Occipital lobe (tissue), 3 donors: ENCODE results near the gene CARD6. TPM values are rescaled to one million over a fixed set of nuclear protein-coding genes. Genes with fewer than 3 reads are reported as not detected.
"Not testable (repeated sequence)": the region's sequence is repeated elsewhere in the genome, so short reads cannot be mapped to it uniquely, and the experiment has no call there.

ENCODE experiments used
- DNase-seq: peaks from one replicate; lab custom pipeline; 2025; lab: John Stamatoyannopoulos, UW
- small RNA-seq: library from RNA; depleted of rRNA; stranded (forward); fragments of <200 nt; gene quantifications from one replicate; pipeline ENCODE3, GENCODE V24; 2014
- total RNA-seq: library from RNA; depleted of rRNA; stranded (reverse); fragments of >200 nt; gene quantifications from one replicate; pipeline ENCODE4 v1.2.3, GENCODE V29; 2014

Gene CARD6
- total RNA-seq, 1 donor from 2014 or later = 1.6 TPM

DNA sequence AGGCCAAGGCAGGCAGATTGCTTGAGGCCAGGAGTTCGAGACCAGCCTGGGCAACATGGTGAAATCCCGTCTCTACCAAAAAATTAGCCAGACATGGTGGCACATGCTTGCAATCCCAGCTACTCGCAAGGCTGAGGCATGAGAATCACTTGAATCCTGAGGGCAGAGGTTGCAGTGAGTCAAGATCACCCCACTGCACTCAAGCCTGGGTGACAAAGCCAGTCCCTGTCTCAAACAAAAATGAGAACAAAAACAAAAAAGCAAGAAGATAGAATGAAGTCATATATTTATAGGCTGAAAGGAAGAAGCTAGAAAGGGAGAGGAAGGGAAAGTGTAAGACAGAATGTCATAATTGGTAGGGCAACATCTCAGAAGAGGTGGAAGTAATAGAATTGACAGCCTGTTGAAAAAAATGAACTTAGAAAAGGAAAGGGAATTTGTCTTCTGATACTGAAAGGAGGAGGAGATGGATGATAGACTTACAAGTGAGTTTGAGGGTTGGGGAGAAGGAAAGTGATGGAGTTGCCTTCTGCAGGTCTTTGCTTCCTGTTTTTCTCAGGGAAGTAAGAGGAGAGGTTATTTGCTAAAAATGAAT, 32.2 kb downstream of the CARD6 start:
- no peak for DNase-seq

DNA sequence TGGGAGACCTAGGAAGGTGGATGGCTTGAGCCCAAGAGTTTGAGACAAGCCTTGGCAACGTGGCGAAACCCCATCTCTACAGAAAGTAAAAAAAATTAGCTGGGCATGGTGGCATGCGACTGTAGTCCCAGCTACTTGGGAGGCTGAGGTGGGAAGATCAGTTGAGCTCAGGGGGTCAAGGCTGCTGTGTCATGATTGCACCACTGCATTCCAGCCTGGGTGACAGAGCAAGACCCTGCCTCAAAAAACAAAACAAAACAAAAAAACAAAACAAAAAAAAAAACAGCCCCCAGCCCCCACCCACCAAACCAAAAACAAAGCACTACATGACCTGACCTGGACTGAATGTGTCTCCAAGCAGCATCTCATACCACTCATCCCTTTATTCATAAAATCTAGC, 34.8 kb downstream of the CARD6 start:
- no peak for DNase-seq

DNA sequence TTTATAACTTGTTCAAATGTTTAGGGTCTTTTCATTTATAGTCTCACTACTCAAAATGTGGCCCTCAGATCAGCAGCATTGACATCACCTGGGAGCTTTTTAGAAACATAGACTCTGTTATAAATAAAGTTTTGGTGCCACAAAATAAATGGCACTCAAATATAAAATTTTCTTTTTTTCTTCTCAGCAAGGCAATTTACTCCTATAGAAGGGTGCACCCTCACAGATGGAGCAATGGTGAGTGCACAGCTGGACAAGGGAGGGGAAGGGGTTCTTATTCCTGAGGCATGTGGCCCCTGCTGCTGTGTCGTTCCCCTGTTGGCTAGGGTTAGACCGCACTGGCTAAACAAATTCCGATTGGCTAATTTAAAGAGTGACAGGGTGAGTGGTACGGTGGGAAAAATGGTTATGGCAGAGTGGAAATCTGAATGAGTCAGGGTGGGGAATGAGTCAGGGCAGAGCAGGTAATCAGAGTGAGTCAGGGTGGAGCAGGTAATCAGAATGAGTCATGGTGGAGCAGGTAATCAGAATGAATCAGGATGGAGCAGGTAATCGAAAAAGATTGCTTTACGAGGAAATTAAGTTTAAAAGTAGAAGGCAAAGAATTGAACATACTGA, 36.3 kb downstream of the CARD6 start:
- no peak for DNase-seq

DNA sequence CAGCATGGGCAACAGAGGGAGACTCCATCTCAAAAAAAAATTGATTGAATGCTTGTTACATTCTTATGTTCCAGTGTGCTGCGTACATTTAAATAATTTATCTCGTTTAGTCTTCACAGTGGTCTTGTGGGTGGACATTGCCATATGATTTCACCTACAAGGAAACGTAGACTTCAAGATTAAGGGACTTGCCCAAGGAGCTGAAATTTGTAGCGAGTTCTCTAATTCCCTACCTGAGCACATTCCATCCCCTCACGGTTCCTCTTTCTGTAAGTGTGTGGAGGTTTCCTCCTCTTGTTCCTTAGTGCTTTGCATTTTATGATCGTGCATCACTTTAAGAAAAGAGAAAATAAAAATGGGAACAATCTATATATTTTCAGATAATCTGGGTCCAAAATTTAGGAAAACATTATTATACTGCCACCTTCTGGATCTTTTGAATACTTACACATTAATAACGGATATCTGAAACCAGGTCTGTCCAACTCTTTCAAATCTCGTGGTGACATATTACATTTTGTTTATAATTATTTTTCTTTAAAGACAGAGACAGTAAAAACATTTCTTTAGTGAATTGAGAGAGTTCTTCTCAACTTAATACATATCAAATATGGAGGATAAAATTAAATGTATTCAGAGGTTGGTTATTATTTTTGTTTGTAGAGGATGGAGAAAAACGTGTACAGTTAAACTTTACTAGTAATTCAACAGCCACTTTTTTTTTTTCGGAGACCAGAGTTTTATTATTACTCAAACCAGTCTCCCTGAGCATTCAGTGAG, 38.2 kb downstream of the CARD6 start:
- DNase-seq = no peak

DNA sequence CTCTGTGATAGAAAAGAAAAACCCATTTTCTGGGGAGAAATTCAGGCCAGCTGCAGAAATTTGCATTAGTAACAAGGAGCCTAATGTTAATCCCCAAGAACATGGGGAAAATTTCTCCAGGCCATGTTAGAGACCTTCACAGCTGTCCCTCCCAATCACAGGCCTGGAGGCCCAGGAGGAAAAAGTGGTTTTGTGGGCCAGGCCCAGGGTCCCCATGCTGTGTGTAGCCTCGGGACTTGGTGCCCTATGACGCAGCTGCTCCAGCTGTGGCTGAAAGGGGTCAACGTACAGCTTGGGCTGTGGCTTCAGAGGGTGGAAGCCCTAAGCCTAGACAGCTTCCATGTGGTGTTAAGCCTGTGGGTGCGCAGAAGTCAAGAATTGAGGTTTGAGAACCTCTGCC, 41.1 kb downstream of the CARD6 start:
- no peak for DNase-seq

DNA sequence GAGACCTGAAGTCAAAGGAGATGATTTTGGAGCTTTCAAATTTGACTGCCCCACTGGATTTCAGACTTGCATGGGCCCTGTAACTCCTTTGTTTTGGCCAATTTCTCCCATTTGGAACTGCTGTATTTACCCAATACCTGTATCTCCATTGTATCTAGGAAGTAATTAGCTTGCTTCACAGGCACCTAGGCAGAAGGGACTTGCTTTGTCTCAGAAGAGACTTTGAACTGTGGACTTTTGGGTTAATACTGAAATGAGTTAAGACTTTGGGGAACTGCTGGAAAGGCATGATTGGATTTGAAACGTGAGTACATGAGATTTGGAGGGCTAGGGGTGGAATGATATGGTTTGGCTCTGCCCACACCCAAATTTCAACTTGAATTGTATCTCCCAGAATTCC, 41.9 kb downstream of the CARD6 start:
- DNase-seq = not testable (repeated sequence)

DNA sequence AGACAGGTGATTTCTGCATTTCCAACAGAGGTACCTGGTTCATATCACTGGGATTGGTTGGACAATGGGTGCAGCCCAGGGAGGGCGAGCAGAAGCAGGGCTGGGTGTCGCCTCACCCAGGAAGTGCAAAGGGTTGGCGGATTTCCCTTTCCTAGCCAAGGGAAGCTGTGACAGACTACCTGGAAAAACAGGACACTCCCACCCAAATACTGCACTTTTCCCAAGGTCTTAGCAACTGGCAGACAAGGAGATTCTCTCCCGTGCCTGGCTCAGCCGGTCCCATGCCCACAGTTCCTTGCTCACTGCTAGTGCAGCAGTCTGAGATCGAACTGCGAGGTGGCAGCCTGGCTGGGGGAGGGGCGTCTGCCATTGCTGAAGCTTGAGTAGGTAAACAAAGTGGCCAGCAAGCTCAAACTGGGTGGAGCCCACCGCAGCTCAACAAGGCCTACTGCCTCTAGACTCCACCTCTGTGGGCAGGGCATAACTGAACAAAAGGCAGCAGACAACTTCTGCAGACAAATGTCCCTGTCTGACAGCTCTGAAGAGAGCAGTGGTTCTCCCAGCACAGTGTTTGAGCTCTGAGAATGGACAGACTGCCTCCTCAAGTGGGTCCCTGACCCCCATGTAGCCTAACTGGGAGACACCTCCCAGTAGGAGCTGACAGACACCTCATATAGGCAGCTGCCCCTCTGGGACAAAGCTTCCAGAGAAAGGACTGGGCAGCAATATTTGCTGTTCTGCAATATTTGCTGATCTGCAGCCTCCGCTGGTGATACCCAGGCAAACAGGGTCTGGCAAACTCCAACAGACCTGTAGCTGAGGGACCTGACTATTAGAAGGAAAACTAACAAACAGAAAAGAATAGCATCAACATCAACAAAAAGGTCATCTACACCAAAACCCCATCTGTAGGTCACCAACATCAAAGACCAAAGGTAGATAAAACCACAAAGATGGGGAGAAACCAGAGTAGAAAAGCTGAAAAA, 54.6 kb downstream of the CARD6 start:
- not testable (repeated sequence) for DNase-seq

DNA sequence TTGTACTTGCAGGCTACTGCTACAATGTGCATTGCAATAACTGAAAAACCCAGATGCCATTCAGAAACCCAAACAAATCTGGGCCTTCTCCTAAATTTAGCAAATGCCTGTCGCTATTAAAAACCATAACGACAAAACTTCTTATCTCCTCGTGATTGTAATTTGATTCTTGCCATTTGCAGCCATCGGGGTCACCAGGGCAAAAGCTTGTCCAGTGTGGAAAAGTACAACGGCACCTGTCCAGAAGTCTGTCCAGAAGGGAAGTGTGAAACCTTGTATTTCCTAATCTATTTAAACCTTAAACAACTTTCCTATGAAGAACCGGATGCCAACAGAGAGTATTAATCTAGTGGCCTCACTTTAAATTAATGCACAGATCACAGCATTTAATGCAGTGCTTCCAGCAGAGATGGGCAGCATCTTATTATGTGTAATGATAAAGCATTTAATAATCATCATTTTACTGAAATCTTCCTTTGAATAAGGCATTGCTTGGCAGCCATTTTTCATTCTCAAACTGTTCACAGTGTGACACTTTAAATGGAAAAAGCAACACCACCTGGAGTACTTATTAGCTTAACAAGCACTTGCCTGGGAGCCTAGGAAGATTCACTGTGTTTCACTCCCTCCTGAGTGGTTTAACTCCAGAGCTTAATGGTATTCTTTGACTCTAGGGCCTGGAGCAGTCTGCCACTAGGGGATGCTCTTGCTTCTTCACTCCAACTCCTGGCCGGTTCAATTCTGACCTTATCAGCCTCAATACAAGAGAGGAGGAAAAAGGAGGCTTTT, 63.2 kb downstream of the CARD6 start:
- peak; percentile 8 for DNase-seq

DNA sequence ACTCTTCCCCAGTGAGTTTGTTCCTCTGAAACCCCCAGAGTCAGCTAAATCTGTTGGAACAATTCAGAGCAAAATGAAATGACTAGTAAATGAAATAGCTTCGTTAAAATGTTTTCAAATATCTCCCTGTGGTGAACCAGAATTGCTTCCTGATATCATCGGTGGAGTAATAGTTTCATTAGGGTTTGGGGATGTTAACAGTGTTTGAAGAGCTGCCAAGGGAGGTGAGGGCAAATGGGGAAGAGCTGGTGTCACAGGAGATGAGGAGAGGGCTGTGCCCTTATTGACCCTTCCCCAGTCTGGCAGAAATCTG, 63.8 kb downstream of the CARD6 start:
- no peak for DNase-seq

DNA sequence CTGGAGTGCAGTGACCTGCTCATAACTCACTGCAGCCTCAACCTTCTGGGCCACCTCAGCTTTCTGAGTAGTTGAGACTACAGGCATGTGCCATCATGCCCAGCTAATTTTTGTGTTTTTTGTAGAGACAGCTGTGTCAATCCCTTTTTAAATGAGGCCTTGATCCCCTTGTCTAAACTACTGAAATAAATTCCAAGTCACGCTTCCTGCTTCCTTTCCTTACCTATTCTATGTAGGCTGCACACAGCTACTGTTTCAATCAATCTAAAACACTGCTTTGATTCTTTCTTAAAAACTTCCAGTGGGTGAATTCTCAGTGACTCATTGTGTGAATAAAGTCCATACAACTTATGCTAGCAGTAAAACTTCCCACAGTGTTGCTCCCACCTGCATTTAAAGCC, 65.2 kb downstream of the CARD6 start:
- no peak for DNase-seq

DNA sequence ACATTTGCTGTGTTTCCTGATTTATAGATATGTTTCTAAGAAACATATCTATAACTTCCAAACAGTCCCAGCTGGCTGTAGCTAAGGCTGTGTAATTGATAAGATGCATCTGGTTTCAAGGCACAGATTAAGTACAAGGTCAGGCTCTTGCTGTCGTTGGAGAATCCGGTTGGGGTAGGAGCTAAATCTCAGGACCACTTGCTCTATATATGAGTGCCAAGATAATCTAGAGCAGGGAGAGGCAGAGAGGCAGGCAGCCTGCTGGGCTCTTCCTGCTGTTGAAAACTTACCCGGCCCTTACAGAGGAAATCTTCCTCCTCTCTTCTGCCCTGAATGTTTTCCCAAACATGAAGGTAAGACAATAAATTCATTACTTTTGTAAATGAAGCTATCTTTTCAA, 68.1 kb downstream of the CARD6 start, which contains the start of gene C7:
C7 (plus strand) TSS at position 234 of the 400 bp plus-strand sequence; CDS start at position 348, 114 bp downstream.
- no peak for DNase-seq

DNA sequence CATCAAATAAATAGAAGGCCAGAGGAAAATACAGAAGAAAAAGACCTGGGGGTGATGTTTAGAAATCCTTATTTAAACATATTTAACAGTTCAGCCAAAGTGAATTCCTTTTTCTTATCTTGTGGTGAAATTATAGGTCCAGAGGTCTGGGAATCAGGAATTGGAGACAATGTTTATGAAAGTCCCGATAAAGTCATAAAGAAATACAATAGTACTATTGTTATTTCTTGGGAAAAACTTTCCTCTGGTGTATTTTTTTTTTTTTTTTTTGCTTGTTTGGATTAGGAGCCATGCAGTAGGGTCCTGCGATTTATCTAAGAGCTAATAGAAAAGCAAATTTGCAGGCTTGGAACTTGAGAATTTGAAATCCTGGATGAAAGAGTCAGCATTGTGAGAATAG, 68.6 kb downstream of the CARD6 start:
- no peak for DNase-seq

Small RNA genes lying within 50 kb of the gene (small RNA-seq; reads per million reads assigned to genes)
- 2.6 reads per million, percentile 86 among the genes with 10 or more reads in this experiment for gene SNORD72

Other genes starting within 250 kb of the CARD6 start
- 3.3 TPM for gene PTGER4, start 161.5 kb upstream of the CARD6 start, total RNA-seq
- 65.5 TPM for gene TTC33, start 85.4 kb upstream of the CARD6 start, total RNA-seq
- gene PRKAA1, start 43.0 kb upstream of the CARD6 start, total RNA-seq = 74.1 TPM
- gene RPL37, start 6.1 kb upstream of the CARD6 start, total RNA-seq = 1,054 TPM
- gene C7, start 68.1 kb downstream of the CARD6 start, total RNA-seq = 8.1 TPM
- gene MROH2B, start 230.0 kb downstream of the CARD6 start, total RNA-seq = not detected